ENCODE measurements around the gene MICA. TPM values are rescaled to one million over a fixed set of nuclear protein-coding genes. Genes with fewer than 3 reads are reported as not detected.

MICA gene
- total RNA-seq, 4 donors from 2014 or later: 7.1 to 16.4 (median 15.2) TPM

DNA sequence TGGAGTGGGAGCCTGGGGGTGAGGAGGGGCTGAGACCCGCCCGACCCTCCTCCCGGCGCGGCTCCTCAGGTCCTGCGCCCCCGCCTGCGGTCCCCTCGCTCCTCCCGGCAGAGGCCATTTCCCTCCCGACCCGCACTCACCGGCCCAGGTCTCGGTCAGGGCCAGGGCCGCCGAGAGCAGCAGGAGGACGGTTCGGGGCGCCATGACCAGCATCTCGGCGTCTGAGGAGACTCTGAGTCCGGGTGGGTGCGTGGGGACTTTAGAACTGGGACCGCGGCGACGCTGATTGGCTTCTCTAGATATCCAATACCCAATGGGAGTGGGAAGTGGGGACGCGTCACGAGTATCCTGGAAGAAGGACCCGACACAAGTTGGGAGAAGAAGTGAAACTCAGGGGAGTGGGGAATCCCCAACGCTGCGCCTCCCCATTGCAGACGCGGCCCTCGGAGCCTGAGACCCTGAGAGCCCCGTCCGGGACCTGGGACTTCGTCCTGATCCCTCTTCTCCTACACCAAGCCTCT lies 46.4 kb upstream of the MICA start, which contains the start of gene HLA-B:
Gene HLA-B (minus strand): TSS at position 234 of the 521 bp plus-strand sequence. CDS start 21 bp downstream, at position 213.
- Histone ChIP-seq H3K27ac (peak within 1 kb of the TSS; percentile 82), H3K36me3 (peaks cover 9% of the 10 kb centered on the region), H3K4me1 (peaks cover 15% of the 10 kb centered on the region), H3K4me3 (peak within 1 kb of the TSS; percentile 68), H3K27me3 (peaks cover 3% of the 10 kb centered on the region), H3K9me3 (no peaks in the 10 kb centered on the region)
- TF ChIP-seq POLR2A (IDR thresholded peaks at IDR 0.05) (peak in 1 of 2 donors; percentile 60), EP300 (IDR thresholded peaks at IDR 0.05) (no peak), POLR2AphosphoS5 (IDR thresholded peaks at IDR 0.05) (peak in 1 of 3 donors; percentile 76)
- TF ChIP-seq, protein P1, sequence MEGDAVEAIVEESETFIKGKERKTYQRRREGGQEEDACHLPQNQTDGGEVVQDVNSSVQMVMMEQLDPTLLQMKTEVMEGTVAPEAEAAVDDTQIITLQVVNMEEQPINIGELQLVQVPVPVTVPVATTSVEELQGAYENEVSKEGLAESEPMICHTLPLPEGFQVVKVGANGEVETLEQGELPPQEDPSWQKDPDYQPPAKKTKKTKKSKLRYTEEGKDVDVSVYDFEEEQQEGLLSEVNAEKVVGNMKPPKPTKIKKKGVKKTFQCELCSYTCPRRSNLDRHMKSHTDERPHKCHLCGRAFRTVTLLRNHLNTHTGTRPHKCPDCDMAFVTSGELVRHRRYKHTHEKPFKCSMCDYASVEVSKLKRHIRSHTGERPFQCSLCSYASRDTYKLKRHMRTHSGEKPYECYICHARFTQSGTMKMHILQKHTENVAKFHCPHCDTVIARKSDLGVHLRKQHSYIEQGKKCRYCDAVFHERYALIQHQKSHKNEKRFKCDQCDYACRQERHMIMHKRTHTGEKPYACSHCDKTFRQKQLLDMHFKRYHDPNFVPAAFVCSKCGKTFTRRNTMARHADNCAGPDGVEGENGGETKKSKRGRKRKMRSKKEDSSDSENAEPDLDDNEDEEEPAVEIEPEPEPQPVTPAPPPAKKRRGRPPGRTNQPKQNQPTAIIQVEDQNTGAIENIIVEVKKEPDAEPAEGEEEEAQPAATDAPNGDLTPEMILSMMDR (IDR thresholded peaks at IDR 0.05): no peak
- WGBS: 0% methylated on average over 7 of the region's 39 CpGs
- peak; percentile 87 to 95 for DNase-seq (ENCODE audit: low spot score in 2 of 2)

DNA sequence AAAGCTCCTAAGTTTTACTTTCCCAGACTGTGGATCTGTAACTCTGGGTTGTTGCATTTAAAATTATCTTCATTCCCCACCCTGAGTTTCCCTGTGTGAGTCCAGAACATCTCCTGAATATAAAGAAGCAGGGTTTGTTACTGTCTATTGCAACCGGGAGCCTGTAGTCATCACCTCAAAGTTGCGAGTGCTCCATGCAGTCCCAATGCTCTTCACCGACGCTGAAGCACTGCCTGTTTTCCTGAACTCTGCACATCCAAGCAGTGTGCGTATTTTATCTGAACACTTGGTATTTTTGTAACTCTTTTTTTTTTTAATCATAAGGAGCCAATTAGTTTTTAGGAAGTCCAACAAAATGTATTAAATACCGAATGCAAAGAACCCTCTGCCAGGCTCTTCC lies 45.5 kb upstream of the MICA start:
- no peak overlapping the region for H3K4me3 ChIP-seq
- WGBS: 20% methylated on average over 6 of the region's 6 CpGs
- no peak for DNase-seq (ENCODE audit: low spot score in 2 of 2)
- TF ChIP-seq POLR2A (IDR thresholded peaks at IDR 0.05) (no peak), EP300 (IDR thresholded peaks at IDR 0.05) (no peak), POLR2AphosphoS5 (IDR thresholded peaks at IDR 0.05) (no peak)
- TF ChIP-seq, protein P1 (IDR thresholded peaks at IDR 0.05): no peak
- H3K4me1 ChIP-seq: peaks cover 15% of the 10 kb centered on the region
- H3K36me3 ChIP-seq: peaks cover 9% of the 10 kb centered on the region
- H3K9me3 ChIP-seq: no peaks in the 10 kb centered on the region
- H3K27ac ChIP-seq: no peak overlapping the region
- peaks cover 8% of the 10 kb centered on the region for H3K27me3 ChIP-seq

DNA sequence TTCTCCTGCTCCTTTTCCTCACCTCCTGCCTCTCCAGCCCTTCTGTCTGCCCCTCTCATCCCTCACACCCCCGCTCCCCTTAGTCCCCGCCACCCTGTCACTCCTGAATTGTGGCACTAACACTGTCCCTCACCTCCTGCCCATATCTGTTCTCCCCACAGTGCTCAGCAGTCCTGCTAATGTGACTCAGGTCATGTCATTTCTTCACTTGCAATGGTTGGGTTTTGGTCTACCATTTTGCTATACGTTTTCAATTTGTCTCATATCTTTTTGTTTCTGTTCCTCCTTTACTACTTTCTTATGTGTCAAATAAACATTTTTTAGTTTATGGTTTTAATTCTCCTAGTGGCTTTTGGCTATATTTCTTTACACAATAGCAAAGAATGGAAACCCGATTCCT lies 45.1 kb upstream of the MICA start:
- DNase-seq (ENCODE audit: low spot score in 2 of 2): no peak
- peaks cover 9% of the 10 kb centered on the region for H3K27me3 ChIP-seq
- TF ChIP-seq, protein P1 (IDR thresholded peaks at IDR 0.05): no peak
- TF ChIP-seq POLR2A (IDR thresholded peaks at IDR 0.05) (no peak), EP300 (IDR thresholded peaks at IDR 0.05) (no peak), POLR2AphosphoS5 (IDR thresholded peaks at IDR 0.05) (no peak)
- H3K36me3 ChIP-seq: peaks cover 8% of the 10 kb centered on the region
- no peak overlapping the region for H3K4me3 ChIP-seq
- WGBS: 36% methylated on average over 4 of the region's 4 CpGs
- H3K4me1 ChIP-seq: peaks cover 15% of the 10 kb centered on the region
- H3K27ac ChIP-seq: no peak overlapping the region
- no peaks in the 10 kb centered on the region for H3K9me3 ChIP-seq

DNA sequence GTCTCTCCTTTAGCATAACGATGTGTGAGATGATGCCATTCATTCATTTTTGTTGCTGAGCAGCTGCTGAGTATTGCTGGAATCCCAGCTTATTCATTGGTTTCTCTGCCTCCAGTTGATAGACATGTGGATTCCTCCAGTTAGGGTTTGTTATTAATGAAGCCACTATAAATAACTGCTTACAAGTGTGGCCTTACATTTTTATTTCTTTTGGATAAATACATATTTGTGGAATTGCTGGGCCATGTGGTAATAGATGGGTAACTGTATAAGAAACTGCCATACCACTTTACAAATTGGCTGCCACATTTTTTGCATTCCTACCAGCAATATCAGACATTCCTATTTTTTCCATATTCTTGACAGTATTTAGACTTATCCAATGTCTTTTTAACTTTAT lies 43.8 kb upstream of the MICA start:
- Histone ChIP-seq H3K27ac (no peak overlapping the region), H3K4me3 (no peak overlapping the region), H3K4me1 (peaks cover 12% of the 10 kb centered on the region), H3K27me3 (peaks cover 9% of the 10 kb centered on the region), H3K9me3 (no peaks in the 10 kb centered on the region), H3K36me3 (peaks cover 6% of the 10 kb centered on the region)
- TF ChIP-seq EP300 (IDR thresholded peaks at IDR 0.05) (no peak), POLR2AphosphoS5 (IDR thresholded peaks at IDR 0.05) (no peak), POLR2A (IDR thresholded peaks at IDR 0.05) (no peak)
- TF ChIP-seq, protein P1 (IDR thresholded peaks at IDR 0.05): no peak
- 89% methylated on average over 1 of the region's 1 CpG for WGBS
- no peak for DNase-seq (ENCODE audit: low spot score in 2 of 2)

DNA sequence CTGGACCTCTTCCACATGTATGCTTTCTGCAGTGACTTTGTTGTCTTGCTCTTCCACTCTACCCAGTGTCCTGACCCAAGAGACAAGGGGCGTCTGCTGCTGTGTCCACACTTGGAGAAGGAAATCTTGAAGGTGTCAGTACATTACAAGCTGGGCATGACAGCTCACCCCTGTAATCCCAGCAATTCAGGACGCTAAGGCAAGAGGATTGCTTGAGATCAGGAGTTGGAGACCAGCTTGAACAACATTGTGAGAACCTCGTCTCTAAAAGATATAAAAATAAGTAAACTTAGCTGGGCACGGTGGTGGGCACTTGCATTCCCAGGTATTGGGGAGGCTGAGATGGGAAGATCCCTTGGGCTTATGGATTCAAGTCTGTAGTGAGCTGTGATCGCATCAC lies 40.6 kb upstream of the MICA start:
- Histone ChIP-seq H3K4me3 (no peak overlapping the region), H3K4me1 (peaks cover 4% of the 10 kb centered on the region), H3K9me3 (no peaks in the 10 kb centered on the region), H3K36me3 (no peaks in the 10 kb centered on the region), H3K27me3 (peaks cover 19% of the 10 kb centered on the region), H3K27ac (no peak overlapping the region)
- WGBS: 42% methylated on average over 5 of the region's 5 CpGs
- TF ChIP-seq, protein P1 (IDR thresholded peaks at IDR 0.05): no peak
- TF ChIP-seq POLR2A (IDR thresholded peaks at IDR 0.05) (no peak), EP300 (IDR thresholded peaks at IDR 0.05) (no peak), POLR2AphosphoS5 (IDR thresholded peaks at IDR 0.05) (no peak)
- DNase-seq (ENCODE audit: low spot score in 2 of 2): no peak

All from suprapubic skin (tissue), 4 donors.